ENCODE results near the gene C22orf31.
"Not testable (repeated sequence)": the region's sequence is repeated elsewhere in the genome, so short reads cannot be mapped to it uniquely, and the experiment has no call there.

The C22orf31 gene

DNA sequence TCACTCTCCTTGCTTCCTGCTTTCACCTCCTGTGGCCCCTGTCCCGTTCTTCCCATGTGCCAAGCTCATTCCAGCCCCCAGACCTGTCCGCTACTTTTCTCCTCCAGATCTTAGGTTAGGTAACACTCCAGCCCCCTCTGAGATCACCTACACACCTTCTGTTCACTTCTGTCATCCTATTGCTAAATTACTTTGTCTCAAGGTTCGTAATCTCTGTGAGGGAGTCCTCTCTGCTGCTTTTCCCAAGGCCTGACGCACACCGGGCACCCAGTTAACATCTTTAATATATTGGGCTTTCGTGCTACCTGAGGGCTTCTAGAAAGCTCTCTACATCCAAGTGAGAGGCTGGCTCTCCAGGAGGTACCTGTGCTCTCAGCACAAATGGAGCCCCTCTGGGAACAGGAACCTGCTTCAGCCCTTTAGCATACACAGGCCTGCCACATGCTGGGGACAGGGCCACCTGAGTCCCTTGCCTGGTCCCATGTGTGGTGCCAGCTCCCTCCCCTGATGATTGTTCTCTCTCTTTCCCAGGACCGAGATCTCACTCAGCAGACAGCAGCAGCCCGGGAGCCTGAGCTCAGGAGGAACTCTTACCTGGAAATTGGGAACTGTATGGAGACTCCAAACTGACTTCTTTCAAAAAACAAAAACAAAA is 8.5 kb downstream of the C22orf31 start:
- no peak for DNase-seq

DNA sequence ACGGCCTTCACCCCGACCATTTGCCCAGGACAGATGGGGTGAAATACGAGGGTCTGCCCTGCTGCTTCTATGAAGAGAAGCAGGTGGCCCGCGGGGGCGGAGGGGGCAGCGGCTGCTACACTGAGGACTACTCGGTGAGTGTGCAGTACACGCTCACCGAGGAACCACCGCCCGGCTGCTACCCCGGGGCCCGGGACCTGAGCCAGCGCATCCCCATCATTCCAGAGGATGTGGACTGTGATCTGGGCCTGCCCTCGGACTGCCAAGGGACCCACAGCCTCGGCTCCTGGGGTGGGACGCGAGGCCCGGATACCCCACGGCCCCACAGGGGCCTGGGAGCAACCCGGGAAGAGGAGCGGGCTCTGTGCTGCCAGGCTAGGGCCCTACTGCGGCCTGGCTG is 11.2 kb downstream of the C22orf31 start:
- no peak for DNase-seq

DNA sequence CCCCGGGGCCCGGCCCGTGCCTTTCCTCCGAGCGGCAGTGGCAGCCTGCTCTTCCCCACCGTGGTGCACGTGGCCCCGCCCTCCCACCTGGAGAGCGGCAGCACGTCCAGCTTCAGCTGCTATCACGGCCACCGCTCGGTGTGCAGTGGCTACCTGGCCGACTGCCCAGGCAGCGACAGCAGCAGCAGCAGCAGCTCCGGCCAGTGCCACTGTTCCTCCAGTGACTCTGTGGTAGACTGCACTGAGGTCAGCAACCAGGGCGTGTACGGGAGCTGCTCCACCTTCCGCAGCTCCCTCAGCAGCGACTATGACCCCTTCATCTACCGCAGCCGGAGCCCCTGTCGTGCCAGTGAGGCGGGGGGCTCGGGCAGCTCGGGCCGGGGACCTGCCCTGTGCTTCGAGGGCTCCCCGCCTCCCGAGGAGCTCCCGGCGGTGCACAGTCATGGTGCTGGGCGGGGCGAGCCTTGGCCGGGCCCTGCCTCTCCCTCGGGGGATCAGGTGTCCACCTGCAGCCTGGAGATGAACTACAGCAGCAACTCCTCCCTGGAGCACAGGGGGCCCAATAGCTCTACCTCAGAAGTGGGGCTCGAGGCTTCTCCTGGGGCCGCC is 11.9 kb downstream of the C22orf31 start:
- DNase-seq, result no peak

DNA sequence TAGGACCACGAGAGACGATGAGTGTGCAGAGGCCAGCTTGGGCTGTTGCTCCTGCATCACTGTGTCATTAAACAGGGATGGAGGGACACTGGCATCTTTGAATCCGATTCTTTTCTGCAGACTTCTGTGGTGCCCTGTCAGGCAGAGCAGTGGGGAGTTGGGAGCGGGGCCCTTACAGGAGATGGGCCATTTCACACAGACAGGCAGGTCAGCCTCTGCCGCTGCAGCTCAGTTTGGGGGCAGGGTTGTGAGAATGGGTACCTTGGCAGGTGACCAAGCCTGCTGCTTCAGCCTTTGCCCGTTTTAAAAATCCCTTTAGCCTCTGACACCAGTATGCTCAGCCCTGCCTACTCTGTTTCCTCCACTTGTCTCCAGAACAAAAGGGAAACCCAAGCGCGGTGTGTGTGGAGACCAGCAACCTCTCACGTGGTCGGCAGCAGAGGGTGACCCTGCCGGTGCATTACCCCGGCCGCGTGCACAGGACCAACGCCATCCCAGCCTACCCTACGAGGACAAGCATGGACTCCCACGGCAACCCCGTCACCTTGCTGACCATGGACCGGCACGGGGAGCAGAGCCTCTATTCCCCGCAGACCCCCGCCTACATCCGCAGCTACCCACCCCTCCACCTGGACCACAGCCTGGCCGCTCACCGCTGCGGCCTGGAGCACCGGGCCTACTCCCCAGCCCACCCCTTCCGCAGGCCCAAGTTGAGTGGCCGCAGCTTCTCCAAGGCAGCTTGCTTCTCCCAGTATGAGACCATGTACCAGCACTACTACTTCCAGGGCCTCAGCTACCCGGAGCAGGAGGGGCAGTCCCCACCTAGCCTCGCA is 12.6 kb downstream of the C22orf31 start:
- DNase-seq, result no peak

DNA sequence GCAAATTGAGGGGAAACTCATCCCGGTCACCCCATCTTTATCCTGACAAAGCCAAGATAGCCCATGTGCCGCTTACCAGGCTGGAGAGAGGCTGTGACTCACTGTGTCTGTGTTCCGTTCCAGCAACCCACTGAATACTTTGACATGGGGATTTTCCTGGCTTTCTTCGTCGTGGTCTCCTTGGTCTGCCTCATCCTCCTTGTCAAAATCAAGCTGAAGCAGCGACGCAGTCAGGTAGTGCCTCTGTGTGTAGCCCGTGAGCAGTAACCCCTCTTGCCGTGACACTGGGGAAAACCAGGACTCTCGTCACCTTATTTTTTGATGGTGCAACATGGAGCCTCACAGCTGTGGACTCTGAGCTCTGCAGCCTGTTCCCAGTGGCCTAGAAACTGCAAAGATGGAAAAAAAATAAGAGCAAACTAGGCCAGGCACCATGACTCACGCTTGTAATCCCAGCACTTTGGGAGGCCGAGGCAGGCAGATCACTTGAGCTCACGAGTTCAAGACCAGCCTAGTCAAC is 16.9 kb downstream of the C22orf31 start:
- no peak for DNase-seq

DNA sequence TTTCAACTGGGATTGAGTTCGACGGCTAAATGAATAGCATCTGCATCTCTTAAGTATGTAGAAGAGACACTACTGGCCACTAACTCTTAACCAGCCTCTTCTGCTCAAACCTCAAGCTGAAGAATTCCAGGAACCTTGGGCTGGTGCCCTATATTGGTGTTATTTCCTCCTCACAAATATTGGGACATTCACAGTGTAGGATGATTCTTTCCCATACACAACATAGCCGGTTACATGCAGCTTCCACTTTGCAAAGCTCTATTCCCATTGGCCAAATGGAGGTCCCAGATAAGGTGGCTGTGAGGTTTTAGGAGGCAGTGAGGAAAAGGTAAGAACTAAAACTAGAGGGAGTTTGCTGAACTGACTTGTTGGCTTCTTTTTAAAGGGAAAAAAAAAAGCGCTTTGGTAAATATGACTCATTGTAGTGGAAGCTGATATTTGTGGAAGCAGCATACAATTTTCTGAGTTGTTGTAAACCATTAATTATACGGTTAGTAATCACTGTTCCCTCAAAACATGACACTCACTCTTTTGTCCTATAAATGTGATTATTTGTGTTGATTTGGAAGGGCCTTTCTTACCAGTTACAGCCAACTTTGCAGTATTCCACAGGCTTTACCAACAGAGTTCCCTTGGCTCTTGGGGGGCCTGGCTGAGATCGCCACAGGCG is 17.6 kb downstream of the C22orf31 start:
- no peak for DNase-seq

DNA sequence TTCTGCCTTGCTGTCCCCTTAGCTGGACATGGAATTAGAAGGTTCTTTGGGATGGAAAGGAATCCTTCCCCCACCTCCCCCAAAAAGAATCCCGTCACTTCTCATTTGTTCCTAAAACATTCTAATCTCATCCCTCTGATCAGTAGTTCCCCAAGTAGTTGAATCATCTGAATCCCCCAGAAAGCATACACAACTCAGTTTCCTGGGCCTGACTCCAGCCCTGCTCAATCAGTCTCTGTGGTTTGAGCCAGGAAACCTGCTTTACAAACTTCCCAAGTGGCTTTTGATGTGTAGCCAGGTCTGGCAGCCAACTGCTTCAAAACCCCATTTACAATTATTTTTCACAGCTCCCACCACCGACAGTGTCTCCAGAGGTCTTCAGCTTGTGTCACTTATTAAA is 20.2 kb downstream of the C22orf31 start:
- DNase-seq, result no peak

DNA sequence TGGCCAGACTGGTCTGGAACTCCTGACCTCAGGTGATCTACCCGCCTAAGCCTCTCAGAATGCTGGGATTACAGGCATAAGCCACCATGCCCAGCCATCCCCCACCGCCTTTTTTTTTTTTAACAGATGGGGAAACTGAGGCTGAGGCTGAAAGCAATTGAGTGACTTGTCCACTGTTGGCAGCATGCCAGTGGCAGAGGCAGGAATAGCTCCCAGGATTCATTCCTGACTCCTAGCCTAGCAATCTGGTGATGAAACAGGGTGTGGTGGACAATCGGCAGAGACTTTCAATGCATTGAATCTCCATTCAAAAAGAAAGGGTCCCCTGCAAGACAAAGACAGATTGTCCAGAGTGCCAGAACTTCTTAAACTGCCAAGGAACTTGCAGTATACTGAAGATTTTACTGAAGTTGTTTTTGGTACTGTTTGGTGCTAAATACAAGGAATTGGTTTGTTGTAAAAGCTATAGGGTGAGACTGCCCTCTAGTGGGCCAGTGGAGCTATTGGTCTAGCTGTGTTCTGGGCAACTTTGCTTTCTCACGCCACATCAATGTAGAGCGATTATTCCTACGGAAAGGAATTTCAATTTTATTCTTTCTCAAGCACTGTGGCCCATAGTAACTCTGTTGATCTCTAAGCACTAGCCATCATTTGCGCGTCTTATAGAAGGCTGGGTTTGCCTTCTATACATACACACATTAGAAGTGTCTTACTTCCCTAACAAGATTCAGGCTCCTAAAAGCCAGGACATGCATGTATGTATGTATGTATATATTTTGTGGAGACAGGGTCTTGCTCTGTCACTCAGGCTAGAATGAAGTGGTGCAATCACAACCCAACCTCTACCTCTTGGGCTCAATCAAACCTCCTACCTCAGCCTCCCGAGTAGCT is 21.0 kb downstream of the C22orf31 start:
- peak; percentile 58 for DNase-seq

DNA sequence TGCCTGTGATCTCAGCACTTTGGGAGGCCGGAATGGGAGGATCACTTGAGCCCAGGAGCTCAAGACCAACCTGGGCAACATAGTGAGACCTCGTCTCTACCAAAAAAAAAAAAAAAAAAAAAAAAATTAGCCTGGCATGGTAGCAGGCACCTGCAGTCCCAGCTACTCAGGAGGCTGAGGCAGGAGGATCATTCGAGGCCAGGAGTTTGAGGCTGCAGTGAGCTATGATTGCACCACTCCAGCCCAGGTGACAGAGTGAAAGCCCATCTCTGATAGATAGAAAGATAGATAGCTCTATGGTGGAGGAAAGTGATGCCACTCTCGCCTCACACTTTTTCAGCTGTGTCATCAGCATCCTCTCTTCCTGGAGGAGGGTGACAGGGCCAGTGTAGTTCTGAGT is 21.9 kb downstream of the C22orf31 start:
- not testable (repeated sequence) for DNase-seq

DNA sequence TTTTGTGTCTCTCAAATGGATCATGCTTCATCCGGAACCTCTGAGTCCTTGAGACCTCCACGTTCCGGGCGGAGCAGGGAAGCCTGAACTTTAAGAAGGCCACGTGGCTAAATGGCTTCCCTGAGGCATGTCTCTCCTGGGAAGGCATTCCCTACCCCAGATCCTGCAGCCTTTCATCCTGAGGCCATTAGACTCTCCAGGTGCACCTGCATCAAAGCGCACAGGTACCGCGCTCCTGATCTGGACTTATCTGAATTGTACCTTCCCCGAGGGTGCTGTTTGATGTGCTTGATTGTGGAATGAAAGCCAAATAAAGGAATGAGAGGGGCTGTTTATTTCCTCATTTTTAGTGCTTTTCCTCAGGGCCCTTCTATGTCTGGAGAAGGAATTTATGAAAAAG is 22.5 kb downstream of the C22orf31 start:
- DNase-seq, result no peak

DNA sequence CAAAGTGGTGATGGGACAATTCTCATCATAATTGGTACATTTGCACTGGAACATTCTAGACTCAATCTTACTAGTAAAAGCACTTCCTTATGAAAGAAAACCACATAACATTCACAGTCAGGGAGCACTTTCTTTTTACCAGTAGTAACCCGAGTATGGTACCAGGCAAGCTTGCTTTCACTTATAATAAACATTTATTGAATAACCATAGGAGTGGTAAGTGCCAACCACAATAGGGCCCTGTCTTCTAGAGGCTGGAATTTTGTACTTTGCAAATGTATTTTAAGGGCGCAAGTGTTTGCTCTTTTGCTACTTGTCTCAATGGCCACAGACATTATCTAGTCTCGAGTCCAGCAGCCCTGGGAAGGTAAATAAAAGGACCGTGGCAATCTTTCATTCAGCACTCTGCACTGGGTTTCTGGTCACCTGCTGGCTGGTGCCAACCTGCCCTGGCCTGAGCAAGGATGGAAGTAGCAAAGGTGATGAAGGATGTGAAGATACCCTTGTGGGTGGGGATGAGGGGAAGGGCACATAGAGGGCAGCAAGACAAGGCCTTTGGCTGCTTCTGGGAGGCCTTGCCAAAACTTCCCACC is 24.2 kb downstream of the C22orf31 start:
- no peak for DNase-seq

DNA sequence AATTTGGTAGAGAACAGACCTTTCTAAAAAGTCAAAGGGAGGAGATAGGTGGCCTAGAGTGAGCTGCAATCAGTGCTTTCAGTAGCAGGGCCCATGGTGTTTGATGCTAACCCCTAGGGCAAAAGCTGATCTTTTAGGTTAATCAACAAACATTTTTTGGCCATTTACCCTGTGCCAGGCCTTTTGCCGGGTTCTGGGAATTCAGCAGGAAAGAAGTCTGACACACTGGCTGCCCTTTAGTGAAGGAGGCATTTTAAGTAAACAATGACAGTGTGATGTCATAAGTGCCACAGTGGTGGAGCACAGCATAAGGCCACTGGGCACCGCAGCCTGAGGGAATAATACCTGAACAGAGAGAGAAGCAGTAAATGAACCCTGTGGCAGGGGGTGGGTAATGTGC is 29.0 kb downstream of the C22orf31 start:
- no peak for DNase-seq

DNA sequence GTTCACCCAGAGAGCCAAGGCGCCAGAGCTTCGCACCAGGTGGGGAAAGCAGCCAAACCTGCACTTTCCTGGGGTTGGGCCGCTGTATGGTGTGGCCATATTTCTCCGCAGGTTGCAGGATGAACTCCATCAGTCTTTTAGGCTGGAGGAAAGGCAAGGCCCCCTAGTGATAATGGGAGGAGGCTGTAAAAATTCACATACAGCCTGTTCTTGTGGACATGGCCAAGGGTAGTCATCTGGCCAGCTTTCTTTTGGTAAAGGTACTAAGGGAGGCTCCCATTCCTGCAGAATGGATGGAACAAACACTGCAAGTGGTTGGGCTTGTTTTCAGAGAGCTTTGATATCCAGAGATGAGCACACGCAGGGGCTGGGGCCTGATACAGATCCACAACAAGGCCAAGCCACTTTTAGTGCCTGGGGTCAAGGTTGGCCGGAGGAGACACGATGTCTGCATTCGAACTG is 29.6 kb downstream of the C22orf31 start:
- no peak for DNase-seq

DNA sequence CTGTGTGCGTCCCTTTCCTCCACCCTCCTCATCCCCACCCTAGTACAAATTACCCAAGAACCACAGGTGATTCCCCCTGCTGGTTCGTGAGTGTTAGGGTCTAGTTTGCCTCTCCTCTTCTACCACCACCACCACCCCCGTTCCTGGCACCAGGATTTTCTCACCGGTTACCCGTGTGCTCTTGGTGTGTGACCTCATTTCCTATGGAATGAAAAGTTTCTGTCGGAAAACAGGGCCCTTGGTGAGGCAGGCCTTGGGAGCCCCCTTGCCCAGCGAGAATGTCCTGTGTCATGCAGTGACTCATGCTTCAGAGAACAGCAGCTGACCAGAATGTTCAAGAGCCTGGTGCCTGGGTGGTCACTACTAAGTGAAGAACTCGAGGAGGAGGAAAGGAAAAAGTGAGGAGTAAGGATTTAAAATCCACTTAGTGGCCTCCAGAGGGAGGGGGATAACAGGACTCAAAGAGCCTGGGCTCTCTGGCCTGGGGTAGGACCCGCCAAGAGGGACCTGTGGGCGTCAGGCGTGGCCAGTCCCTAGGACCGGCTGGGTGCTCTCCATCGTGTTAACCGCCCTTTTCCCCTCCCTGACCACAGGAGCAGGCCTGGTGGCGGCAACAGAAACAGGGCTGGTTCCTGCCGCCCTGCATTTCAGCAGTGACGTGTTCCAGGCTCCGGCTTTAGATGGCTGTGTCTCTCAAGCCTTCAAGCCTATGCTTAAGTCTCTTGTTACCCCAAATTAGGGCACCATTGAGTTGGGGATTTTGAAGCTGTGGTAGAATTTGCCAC is 30.2 kb downstream of the C22orf31 start:
- no peak for DNase-seq

DNA sequence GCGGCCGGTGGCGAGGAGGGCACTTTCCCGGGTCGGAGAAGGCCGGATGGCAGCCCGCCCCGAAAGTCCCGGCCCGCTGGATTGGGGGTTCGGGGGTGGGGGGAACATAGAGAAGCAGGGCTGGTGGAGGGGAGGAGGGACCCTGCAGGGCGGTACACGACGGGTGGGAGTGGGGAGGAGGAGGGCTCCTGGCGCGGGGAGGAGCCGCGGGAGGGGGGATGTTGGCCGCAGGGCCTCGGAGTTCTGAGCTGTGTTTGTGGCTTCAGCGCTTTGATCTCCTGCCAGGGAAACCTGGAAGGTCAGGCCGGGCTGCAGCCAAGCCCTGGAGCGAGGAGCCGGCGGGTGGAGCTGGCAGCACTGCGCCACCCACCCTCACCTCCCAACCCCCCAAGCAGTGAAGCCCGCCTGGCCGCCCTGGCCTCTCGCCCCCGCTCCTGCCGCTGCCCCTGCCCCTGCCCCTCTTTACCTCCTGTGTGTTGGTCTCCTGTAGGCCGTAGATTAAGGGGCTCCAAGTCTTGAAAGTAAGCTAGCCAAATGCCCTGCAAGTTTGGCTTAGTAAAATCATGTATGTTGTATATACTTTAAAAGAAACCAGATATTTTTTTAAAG is 30.9 kb downstream of the C22orf31 start:
- DNase-seq, result no peak

DNA sequence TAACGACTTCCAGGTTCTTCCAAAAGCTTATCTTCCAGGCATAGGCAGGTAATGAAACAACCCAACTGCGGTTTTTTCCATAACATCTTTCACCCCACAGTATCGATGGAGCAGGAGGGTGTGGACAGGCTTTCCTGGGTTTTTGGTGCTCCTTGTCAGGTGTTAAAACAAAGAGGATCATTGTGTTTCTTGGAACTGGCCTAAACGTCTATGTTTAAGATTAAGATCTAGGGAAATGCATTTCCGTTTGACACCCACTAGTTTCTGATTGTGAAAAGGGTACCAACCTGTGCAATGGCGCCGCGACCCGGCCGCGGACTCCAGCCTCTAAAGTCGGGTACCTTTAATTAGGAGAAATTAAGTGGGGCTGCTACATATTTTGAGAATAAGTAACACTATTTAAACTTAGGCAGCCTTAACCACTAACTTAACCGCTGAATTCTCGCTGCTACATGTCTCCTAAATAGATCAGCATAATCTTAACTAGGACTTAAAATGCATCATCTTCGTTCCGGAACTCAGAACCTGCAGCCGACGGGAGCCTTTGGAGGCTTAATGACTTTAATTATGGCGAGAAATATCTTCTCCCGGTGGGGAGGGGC is 31.5 kb downstream of the C22orf31 start:
- no peak for DNase-seq

DNA sequence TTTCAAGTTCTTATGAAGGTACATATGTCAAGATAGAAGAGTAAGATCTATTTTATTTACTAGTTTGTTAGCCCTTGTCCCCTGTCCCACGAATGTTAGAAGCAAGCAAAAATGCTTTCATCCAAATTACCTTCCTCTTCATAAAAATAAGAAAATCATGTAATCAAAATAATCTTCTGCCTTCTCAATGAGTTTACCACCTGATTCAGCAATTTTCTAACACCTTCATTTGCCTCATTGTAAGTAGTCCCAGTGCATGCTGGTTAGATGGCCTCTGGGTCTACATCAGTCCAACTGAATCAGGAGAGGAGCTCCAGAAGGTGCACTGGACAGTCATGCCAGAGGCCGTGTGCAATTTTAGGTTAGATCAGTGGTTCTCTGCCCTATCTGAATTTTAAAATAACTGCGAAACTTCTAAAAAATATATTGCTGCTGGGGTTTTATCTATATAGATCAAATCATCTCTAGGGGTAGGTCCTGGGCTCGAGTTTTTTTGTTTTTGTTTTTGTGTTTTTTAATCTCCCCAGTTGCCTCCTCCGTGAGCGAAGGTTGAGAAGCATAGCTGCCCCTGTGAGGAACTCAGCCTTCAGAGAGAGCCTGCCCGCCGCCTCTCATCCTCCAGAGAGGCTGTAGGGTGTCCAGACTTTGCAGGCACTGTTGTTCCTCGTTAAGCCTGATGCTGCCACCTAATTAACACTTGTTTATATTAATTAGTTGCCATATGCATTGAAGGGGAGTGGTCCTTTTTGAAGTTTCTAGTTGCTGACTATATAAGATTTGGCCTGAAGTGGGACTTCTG is 32.2 kb downstream of the C22orf31 start:
- no peak for DNase-seq

DNA sequence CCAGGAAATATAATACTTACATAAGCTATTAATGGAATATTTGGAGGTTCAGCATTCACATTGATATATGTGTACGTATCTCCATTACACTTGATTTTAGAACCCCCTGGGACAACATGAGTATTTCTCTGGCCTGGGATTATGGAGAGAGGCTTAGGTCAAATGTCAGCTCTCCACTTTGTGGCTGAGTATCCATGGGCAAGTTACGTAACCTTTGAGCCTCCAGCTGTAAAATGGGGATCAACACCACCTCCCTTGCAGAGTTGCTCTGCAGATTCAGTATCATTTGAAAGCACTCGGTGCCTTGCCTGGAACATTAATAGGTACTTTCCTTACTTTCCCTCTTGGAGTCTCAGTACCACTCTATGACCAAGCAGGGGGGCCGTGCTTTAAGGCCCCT is 33.2 kb downstream of the C22orf31 start:
- no peak for DNase-seq

DNA sequence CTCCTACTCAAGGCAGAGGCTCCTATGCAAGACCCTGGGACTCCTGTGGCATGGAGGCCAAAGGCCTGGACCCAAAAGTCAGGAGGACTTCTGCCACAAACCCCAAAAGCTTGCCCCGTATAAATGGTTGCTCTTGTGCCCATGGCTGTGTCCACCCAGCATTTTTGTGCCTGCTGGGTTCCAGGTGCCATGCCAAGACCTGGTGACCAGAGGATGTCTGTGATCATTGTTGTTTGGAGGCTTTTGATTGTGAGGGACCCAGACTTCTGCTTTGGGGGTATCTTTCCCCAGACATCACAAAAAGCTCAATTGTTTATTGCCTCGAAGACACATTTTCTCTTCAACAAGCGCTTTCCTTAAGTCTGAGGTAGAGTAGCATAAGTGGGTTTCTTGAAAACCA is 35.1 kb downstream of the C22orf31 start:
- DNase-seq, result no peak

Data from NCI-H1694 (cell line).